Stimulated activated CD4-positive, alpha-beta T cell treated with anti-CD3 and anti-CD28 coated beads, Interleukin-2, amount 100 ng/mL, for 4 hours (primary cell): Measurements from ENCODE around the gene ADORA1.

ENCODE experiments used
- DNase-seq: peaks from one replicate; pipeline ENCODE4 v3.0.0-alpha.2; 2020; ENCODE audit warnings: low read depth

ADORA1 gene

GRCh38 chr1:203093754-203094410 is 33.6 kb upstream of the ADORA1 start:
- no peak for DNase-seq

GRCh38 chr1:203095061-203095690 is 32.4 kb upstream of the ADORA1 start:
- DNase-seq, result no peak

GRCh38 chr1:203096566-203096965 is 31.0 kb upstream of the ADORA1 start:
- no peak for DNase-seq

- no peak for DNase-seq
Observed at GRCh38 chr1:203097001-203097400, 30.5 kb upstream of the ADORA1 start.

GRCh38 chr1:203098445-203098844 is 29.1 kb upstream of the ADORA1 start:
- no peak for DNase-seq

GRCh38 chr1:203098914-203099520 is 28.5 kb upstream of the ADORA1 start:
- DNase-seq, result no peak

- DNase-seq, result no peak
Observed at GRCh38 chr1:203099805-203100515, 27.6 kb upstream of the ADORA1 start.

GRCh38 chr1:203100516-203100869 is 27.0 kb upstream of the ADORA1 start:
- no peak for DNase-seq

GRCh38 chr1:203101813-203102634 is 25.5 kb upstream of the ADORA1 start:
- DNase-seq, result no peak

- DNase-seq, result no peak
Observed at GRCh38 chr1:203103216-203103615, 24.3 kb upstream of the ADORA1 start.

- no peak for DNase-seq
Observed at GRCh38 chr1:203103829-203104495, 23.6 kb upstream of the ADORA1 start.

- DNase-seq, result no peak
Observed at GRCh38 chr1:203104789-203105390, 22.6 kb upstream of the ADORA1 start.

GRCh38 chr1:203112475-203112874 is 15.1 kb upstream of the ADORA1 start:
- DNase-seq, result no peak

- DNase-seq, result no peak
Observed at GRCh38 chr1:203113308-203113707, 14.2 kb upstream of the ADORA1 start.

- no peak for DNase-seq
Observed at GRCh38 chr1:203114202-203114601, 13.3 kb upstream of the ADORA1 start.

- no peak for DNase-seq
Observed at GRCh38 chr1:203116091-203116820, 11.3 kb upstream of the ADORA1 start.

GRCh38 chr1:203117611-203118575 is 9.6 kb upstream of the ADORA1 start:
- DNase-seq, result no peak

- no peak for DNase-seq
Observed at GRCh38 chr1:203120325-203121153, 7.0 kb upstream of the ADORA1 start.
